Adrenal gland (tissue), 5 donors: ENCODE measurements around the gene ENOX1.

Experiments used
- POLR2A ChIP-seq, 2 donors: fragments of 450-650 bp; IDR thresholded peaks; one replicate each; pipeline ENCODE4 v1.6.1; 2017; ENCODE audit warnings: antibody characterized with exemption in 2 of 2, mild to moderate bottlenecking in 2 of 2, moderate library complexity in 1 of 2
- TF ChIP-seq, protein P1 (sequence below), 6 experiments: fragments of 450-650 bp in 4 of 6; fragments of 200-600 bp in 2 of 6; sonication (generic) in 1 of 6; IDR thresholded peaks; 1 replicate in 5 of 6; 2 replicates in 1 of 6; pipeline versions ENCODE4 v1.5.1 to v1.8.0; 2016 to 2021; ENCODE audit warnings: antibody characterized with exemption in 6 of 6, mild to moderate bottlenecking in 2 of 6, moderate library complexity in 1 of 6
- donor health status: DM: no; HTN: no; CAD: no.

DNA sequence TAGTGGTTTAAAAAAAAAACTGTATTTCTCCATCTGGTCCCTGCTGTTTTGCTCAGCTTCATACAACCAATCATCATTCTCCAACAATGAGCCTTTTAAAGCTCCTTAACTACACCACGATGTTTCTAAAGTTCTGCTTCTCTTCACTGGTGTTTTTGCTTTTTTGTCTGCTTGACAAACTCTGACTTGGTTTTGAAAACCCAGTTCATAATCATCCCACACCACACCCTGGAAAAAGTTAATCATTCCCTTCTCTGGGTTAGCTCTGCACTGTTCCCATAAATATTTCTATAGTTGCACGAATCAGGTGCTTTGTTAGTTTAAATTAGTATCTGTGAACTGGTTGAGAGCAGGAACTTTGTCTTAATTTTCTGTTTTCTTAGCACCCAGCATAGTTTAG, 217.1 kb downstream of the ENOX1 start:
- TF ChIP-seq POLR2A (IDR thresholded peaks at IDR 0.05) = no peak
- TF ChIP-seq, protein P1, sequence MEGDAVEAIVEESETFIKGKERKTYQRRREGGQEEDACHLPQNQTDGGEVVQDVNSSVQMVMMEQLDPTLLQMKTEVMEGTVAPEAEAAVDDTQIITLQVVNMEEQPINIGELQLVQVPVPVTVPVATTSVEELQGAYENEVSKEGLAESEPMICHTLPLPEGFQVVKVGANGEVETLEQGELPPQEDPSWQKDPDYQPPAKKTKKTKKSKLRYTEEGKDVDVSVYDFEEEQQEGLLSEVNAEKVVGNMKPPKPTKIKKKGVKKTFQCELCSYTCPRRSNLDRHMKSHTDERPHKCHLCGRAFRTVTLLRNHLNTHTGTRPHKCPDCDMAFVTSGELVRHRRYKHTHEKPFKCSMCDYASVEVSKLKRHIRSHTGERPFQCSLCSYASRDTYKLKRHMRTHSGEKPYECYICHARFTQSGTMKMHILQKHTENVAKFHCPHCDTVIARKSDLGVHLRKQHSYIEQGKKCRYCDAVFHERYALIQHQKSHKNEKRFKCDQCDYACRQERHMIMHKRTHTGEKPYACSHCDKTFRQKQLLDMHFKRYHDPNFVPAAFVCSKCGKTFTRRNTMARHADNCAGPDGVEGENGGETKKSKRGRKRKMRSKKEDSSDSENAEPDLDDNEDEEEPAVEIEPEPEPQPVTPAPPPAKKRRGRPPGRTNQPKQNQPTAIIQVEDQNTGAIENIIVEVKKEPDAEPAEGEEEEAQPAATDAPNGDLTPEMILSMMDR (IDR thresholded peaks at IDR 0.05) = no peak
